Superior temporal gyrus (tissue), 1 donor: ENCODE measurements around the gene SP100.
"Not testable (repeated sequence)": the region's sequence is repeated elsewhere in the genome, so short reads cannot be mapped to it uniquely, and the experiment has no call there.

ENCODE experiments used
- DNase-seq: peaks from one replicate; pipeline ENCODE4 v3.0.0-alpha.2; 2016; ENCODE audit errors: extremely low spot score

The SP100 gene

GRCh38 chr2:230416061-230416721, at the start of gene SP100:
Gene SP100 (plus strand): TSS chr2:230416201. CDS start chr2:230416297, 96 bp downstream.
- DNase-seq = no peak

- no peak for DNase-seq
Observed at GRCh38 chr2:230382108-230382507, 33.9 kb upstream of the SP100 start.

DNA sequence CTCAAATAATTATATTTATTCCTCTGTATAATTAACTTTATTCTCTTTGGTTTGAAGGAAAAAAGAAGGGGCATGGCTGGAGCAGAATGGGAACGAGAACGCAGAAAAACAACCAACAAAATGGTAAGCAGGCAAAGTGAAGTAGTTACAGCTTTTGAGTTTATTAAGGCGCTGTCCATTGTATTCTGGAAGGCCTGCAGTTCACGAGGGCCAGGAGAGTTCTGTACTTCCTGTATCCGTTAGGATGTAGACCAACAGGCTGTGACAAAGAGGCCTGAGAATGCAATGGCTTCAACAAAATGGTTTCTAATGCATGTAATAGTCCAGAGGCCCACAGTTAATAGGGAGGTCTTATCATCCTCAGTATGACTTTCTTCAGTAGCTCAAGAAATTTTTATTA, 32.5 kb upstream of the SP100 start:
- DNase-seq = no peak

DNA sequence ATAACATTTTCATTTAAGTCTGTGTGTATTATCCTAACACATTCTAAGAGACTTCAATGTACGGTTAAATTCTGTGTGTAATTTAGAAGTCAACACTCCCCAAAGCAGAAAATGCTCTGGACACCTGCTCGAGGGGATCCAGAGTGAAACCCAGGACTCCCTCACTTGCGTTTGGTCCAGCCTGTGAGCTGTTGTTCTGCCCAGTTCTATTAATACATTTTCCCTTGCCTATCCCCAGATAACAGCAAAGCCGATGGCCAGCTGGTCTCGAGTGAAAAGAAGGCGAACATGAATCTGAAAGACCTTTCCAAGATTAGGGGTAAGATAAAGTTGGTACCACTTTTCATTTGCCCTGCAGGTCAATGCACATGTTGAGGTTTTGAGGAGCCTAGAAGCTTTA, 31.0 kb upstream of the SP100 start:
- no peak for DNase-seq

DNA sequence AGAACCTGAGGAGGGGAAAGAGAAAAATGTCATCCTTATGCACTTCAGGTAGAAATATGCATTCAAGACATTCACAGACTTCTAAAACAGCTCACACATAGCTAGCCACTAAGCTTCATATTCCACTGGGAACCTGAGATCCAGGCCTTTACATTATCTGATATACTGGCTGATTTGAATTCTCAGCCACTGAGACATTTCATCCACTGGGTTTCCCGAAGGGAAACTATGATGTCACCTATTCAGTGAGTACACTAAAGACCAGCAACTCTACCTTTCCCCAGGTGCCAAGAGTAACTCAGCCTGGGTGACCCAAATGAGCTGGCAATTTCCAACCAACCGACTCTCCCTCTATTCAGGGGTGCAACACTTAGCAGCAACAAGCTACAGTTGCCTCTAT, 21.7 kb upstream of the SP100 start:
- no peak for DNase-seq

- not testable (repeated sequence) for DNase-seq
Observed at GRCh38 chr2:230398698-230399097, 17.3 kb upstream of the SP100 start.

DNA sequence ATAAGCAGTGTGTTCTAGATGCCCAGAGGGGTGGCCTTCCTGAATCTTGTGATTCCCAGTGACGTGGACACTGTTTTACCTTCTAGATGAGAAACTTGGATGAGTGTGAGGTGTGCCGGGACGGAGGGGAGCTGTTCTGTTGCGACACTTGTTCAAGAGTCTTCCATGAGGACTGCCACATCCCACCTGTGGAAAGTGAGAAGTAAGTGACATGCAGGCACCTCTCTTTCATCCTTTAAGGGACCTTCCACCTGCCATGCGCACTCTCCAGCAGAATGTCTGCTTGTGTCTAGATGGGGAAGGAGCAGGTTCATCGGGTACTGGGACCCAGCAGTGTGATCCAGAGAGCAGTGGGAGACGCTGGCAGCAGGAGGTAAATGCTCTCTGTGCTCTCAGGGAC, 16.0 kb upstream of the SP100 start:
- no peak for DNase-seq

- no peak for DNase-seq
Observed at GRCh38 chr2:230400454-230400853, 15.5 kb upstream of the SP100 start.

DNA sequence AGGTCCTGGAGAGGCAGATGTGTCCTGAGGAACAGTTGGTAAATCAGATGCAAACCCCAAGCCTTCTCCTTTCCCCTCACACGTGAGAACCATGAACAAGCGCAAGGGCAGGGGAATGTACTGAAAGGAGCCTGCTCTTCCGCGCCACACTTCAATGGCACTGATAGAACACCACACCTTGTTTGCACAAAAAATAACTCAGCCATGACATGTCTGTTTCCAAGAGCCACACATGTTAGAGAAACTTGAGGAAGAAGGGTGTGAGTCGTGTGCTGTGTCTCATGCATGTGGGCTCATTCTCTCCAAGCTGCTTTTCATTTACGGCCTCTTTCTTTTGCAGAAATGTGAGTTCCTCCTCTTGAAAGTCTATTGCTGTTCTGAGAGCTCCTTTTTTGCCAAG, 15.0 kb upstream of the SP100 start:
- not testable (repeated sequence) for DNase-seq

DNA sequence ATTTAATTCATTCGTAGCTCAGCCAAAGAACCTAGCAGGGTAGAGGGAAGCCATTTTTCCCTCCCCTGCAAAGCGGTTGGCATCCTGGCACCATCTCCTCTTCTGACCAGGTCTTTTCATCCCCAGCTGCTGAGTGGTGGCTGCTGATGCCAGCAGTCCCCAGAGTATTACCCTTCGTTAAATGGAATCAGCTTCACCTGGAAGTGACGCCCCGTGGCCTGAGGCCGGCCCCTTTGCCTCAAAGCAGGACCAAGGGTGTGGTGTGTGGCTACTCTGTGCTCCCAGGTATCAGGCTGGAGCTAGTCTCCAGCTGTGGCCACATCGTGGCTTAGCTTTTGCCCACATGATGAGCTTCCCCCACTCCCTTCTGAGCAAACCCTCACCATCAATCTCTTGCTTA, 12.3 kb upstream of the SP100 start:
- DNase-seq = no peak

GRCh38 chr2:230405824-230406223, 10.2 kb upstream of the SP100 start:
- no peak for DNase-seq

- no peak for DNase-seq
Observed at GRCh38 chr2:230408244-230408842, 7.7 kb upstream of the SP100 start.

DNA sequence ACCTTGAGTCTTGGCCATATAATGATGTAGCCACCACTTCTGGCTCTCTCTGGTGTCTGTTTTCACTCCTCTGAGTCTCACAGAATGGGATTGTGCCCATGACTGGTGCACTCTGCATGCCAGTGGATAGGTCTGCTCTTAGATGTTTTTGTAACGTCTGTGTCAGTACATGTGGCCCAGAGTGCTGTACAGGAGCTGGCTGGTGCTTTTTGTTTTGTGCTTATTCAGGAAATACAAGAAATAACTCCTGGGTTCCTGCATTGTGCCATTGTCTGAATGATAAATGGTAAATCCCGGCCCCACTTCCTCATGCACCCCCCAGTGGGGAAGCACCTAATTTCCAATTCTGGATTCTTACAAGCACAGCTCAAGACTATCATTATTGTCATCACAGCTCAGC, 6.7 kb upstream of the SP100 start:
- DNase-seq = not testable (repeated sequence)

GRCh38 chr2:230410263-230410662, 5.7 kb upstream of the SP100 start:
- no peak for DNase-seq

GRCh38 chr2:230410861-230411569, 5.0 kb upstream of the SP100 start:
- no peak for DNase-seq

DNA sequence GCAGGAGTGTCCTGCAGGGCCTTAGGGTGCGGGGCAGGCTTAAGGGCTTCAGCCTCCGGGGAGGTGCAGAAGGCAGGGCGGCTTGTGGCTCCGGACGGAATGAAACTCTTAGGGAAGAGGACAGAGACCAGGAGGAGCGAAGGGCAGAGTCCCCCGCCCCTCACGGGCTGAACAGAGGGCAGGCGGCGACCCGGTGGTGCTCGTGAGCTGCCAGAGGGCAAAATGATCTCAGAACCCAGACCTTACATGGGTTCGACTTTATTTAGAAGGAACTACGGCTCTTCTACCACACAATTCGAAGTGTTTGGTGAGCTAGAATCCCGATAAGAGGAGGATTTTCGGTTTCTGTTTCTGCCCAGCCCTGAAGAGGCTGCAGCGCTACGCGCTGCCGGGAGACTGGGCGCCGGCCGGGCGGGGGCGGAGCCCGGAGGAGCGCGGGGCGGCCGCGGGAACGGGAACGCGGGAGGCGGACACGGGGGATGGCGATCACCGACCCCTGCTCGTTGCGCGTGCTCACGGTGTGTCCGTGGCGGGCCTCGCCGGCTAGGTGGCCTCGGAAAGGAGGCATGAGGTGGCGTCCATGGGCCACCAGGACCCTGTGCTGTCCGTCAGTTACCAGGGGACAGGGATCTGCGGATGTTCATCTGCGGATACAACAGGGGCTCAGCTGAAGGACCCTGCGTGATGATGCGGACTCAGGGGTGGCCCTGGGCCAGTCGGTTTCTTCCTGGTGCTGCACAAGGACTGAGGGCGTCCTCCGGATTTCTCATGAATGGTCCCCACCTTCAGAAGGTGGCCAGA, 4.2 kb upstream of the SP100 start:
- peak; percentile 56 for DNase-seq

DNA sequence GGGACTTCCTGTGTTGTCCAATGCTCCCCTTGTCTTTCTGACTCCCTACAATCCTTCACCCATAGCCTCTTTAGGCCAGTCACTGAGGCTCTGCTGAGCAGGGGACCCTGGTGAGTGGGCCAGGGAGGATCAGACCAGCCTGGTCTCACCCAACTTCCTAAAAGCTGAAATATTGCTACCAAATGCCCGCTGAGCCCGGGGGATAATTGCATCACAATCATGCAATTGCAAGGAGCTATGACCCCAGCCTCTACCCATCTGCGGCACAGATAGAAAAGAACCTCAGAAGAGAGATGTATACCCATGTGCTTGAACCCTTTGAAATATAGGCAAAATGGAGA, 3.7 kb upstream of the SP100 start:
- DNase-seq = no peak

DNA sequence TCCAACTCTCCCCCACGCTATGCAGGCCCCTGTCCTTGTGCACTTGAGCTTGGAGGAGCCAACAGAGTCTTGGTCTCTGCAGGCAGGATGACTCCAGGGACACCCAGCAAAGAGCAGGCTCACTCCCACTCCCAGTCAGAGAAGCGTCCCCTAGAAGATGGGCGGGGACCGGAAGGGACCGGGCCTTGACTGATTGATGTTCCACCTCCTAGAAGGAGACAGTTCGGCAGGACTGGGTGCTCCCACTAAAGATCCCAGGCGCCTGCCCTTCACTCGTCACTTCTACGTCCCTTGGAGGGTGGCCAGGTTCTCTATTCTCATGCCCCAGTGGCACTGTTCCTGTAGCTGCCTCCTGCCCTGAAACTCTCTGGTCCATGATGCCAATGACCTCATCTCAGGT, 3.2 kb upstream of the SP100 start:
- no peak for DNase-seq

DNA sequence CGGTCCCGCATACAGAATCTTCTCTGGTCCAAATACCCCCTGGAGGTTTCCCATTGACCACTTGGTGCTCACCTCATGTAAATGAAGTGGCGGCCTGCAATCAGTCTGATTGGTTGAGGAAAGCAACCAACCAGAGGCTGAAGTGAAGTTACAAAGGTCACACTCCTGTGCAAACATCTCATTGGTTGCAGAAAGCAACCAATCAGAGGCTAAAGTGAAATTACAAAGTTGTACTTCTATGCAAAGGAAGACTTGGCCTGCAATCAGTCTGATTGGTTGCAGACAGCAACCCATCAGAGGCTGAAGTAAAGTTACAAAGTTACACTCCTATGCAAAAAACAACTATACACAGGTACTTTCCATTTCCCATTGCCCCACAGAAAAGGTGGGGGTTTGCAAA, 2.5 kb upstream of the SP100 start:
- DNase-seq = no peak

DNA sequence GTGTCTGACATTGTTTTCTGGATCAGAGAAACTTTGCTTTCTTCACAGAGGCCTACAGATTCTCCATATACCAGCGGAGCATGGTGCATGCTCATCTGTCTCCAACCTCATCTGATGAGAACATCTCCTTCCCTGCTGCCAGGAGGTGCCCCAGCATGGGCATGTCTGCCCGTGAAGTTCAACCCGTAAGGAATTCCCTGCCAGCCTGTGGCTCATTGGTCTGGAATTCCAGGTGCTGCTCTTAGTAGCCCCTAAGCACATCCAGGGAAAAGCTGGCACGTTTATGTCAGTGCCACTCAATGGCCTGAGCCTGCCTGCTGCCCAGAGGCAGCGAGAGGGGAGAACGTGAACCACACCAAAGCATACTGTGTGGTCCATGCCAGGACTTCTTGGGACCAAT, 1.7 kb upstream of the SP100 start:
- DNase-seq = no peak

DNA sequence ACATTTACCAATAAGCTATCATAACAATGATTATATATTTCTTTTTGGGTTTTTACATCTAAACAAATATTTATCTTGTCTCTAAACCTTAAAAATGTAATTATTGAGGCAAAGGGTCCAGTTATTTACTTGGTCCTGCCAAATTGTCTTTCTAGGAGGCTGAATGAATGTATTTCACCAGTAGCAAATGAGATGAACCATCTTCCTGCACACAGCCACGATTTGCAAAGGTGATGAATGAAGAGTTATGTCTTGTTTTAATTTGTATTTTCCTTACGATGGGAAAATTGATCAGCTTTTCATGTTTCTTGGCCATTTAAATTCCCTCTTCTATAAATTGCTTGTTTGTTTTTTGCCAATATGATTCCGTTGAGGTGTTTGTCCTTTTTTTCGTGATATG, 1.4 kb downstream of the SP100 start:
- no peak for DNase-seq

GRCh38 chr2:230418341-230419016, 2.5 kb downstream of the SP100 start:
- no peak for DNase-seq
